ENCODE results near the gene TTLL4.

The TTLL4 gene

GRCh38 chr2:218785103-218785502, 74.5 kb downstream of the TTLL4 start:
- no peak for DNase-seq

GRCh38 chr2:218786133-218786532, 75.5 kb downstream of the TTLL4 start:
- DNase-seq, result no peak

GRCh38 chr2:218788529-218789255, 78.1 kb downstream of the TTLL4 start:
- DNase-seq, result no peak

GRCh38 chr2:218792433-218792832, 81.8 kb downstream of the TTLL4 start:
- no peak for DNase-seq

- DNase-seq, result no peak
Observed at GRCh38 chr2:218796691-218797090, 86.1 kb downstream of the TTLL4 start.

GRCh38 chr2:218798767-218799504, 88.3 kb downstream of the TTLL4 start:
- no peak for DNase-seq

- DNase-seq, result no peak
Observed at GRCh38 chr2:218799990-218800389, 89.4 kb downstream of the TTLL4 start.

- DNase-seq, result no peak
Observed at GRCh38 chr2:218802386-218802994, 91.9 kb downstream of the TTLL4 start.

- DNase-seq, result no peak
Observed at GRCh38 chr2:218804817-218805216, 94.2 kb downstream of the TTLL4 start.

Data from right forelimb (tissue), 1 donor.